Coronary artery (tissue), 2 donors: ENCODE results near the gene NBEA.

Experiments
- DNase-seq: peaks from one replicate; pipeline ENCODE4 v3.0.0-alpha.2; 2017; ENCODE audit warnings: low spot score
- H3K27ac ChIP-seq, 2 donors: fragments of 200-600 bp; sonication (generic); one replicate each; pipeline ENCODE4 v1.5.1; 2016 to 2019
- H3K4me3 ChIP-seq: fragments of 200-600 bp; sonication (generic); 2 replicates; pipeline ENCODE4 v1.5.1; 2016; ENCODE audit warnings: mild to moderate bottlenecking, moderate library complexity
- TF ChIP-seq, protein P1 (sequence below): fragments of 200-600 bp; sonication (generic); IDR thresholded peaks from one replicate; pipeline ENCODE4 v1.5.1; 2019; ENCODE audit warnings: antibody characterized with exemption

NBEA gene

DNA sequence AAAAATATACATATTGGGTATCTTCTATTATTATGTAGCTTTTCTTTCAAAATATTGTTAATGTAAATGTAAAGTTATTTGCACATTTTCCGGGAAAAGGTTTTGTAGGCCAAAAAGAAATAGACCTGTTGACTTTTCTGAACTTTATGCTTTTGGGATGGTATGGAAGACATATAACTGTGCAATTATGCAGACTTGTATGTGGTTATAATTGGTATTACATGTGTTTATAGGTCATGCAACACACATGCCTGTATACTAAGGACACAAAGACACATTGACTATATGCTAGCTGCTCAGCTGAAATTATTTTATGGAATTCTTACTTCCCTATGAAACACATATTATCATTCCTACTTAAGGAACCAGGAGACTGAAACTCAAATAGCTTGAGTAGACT is 2.3 kb upstream of the NBEA start:
- TF ChIP-seq, protein P1, sequence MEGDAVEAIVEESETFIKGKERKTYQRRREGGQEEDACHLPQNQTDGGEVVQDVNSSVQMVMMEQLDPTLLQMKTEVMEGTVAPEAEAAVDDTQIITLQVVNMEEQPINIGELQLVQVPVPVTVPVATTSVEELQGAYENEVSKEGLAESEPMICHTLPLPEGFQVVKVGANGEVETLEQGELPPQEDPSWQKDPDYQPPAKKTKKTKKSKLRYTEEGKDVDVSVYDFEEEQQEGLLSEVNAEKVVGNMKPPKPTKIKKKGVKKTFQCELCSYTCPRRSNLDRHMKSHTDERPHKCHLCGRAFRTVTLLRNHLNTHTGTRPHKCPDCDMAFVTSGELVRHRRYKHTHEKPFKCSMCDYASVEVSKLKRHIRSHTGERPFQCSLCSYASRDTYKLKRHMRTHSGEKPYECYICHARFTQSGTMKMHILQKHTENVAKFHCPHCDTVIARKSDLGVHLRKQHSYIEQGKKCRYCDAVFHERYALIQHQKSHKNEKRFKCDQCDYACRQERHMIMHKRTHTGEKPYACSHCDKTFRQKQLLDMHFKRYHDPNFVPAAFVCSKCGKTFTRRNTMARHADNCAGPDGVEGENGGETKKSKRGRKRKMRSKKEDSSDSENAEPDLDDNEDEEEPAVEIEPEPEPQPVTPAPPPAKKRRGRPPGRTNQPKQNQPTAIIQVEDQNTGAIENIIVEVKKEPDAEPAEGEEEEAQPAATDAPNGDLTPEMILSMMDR, result no peak
- Histone ChIP-seq H3K4me3 (no peak overlapping the region), H3K27ac (no peak overlapping the region)
- DNase-seq, result no peak

- no peak overlapping the region for H3K27ac ChIP-seq
- TF ChIP-seq, protein P1, result no peak
- no peak for DNase-seq
- H3K4me3 ChIP-seq, result peak overlapping the region; percentile 99
Observed at GRCh38 chr13:34941436-34941834, 635 bp upstream of the NBEA start.

DNA sequence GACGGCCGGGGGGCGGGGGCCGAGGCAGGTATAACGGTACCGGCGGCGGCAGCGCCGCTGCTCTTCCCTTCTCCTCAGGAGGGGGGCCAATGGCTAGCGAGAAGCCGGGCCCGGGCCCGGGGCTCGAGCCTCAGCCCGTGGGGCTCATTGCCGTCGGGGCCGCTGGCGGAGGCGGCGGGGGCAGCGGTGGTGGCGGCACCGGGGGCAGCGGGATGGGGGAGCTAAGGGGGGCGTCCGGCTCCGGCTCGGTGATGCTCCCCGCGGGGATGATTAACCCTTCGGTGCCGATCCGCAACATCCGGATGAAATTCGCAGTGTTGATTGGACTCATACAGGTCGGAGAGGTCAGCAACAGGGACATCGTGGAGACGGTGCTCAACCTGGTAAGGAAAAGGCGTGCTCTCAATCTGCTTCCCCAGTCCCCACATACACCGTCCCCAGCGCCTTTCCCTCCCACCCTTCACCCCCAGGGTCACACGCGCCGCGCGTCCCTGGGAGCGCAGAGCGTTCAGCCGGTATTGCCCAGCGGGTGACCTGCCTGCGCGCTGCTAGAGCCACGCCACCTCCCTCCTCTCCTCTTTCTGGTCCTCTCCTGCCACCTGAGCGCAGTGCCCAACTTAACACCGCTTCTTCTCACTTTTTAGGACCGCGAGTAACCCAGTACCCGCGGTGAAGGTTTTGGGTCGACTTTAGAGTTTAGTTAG is 814 bp downstream of the NBEA start:
- Histone ChIP-seq H3K27ac (peak overlapping the region; percentile 61 to 85), H3K4me3 (peak overlapping the region; percentile 99)
- TF ChIP-seq, protein P1, result no peak
- peak; percentile 72 for DNase-seq

DNA sequence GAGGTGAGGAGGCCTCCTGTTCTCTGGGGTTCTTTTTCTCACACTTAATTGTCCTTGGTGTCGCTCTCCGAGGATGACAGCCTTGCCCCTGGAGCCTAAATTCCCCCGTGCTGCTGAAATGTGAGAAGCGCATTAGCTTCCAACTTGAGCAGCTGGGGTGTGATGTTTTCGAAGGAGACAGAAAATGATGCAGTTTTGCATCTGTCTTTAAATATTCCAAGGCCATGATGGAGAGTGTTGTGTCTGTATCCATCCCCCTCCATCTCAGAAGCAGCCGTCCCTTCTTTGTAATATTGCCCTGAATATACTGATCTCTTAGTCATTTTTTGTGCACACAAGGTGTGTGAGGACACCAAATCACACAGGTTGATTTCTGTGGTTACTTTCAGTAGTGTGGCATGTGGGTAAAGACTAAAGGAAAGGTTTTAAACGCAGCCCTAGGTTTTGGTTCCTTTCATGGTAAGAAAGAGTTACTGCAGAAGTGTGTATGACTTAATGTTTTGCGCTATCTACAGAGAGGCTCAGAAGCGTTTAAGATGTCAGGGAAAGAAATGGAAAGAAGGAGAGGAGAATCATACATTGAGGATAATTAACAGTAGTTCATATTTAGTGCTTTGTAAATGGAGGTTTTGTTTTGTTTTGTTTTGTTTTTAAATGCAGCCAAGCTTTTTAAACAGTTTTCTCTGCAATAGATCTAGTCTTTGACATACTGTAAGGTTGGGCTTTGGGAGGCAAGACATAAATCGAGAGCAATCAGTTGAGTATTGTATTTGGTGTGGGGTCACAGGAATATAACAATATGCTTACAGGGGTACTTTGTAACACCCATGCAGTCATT is 1.6 kb downstream of the NBEA start:
- Histone ChIP-seq H3K4me3 (peak overlapping the region; percentile 99), H3K27ac (no peak overlapping the region)
- TF ChIP-seq, protein P1, result no peak
- DNase-seq, result no peak

DNA sequence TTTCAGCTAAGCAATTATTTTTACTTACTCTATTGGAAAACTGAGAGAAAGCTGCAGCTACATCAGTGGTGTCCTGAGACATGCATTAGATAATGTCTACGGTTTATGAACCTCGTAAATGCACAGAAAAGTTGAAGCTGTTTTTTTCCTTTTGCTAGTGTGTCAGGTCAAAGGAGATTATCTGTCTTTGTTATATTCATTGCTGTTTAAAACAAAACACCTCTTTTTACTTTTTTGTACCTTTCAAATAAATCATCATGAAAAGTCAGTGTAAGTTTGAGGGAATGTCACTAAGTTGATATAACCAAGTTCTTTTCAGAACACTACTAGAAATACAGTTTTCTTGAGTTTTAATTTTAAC is 2.2 kb downstream of the NBEA start:
- Histone ChIP-seq H3K27ac (no peak overlapping the region), H3K4me3 (peak overlapping the region; percentile 99)
- TF ChIP-seq, protein P1, result no peak
- DNase-seq, result no peak

- Histone ChIP-seq H3K4me3 (no peak overlapping the region), H3K27ac (no peak overlapping the region)
- no peak for DNase-seq
Observed at GRCh38 chr13:34944751-34945150, 2.7 kb downstream of the NBEA start.

More at GRCh38 chr13:34944751-34945150, 2.7 kb downstream of the NBEA start:
- TF ChIP-seq, protein P1, result no peak
